Loucy (cell line): ENCODE measurements around the gene GAGE1.
"Not testable (repeated sequence)": the region's sequence is repeated elsewhere in the genome, so short reads cannot be mapped to it uniquely, and the experiment has no call there.

Experiments used
- H2AFZ ChIP-seq: fragments of 200-600 bp; sonication (generic); 2 replicates; pipeline ENCODE4 v1.6.0; 2016; ENCODE audit warnings: antibody characterized with exemption, mild to moderate bottlenecking, low read length, moderate library complexity
- H3F3A ChIP-seq: fragments of 200-600 bp; 2 replicates; pipeline ENCODE4 v1.6.0; 2016; ENCODE audit warnings: antibody characterized with exemption, low read depth, mild to moderate bottlenecking
- H3K27me3 ChIP-seq: fragments of 200-600 bp; sonication (generic); 2 replicates; pipeline ENCODE4 v1.6.1; 2014; ENCODE audit warnings: low read length, mild to moderate bottlenecking; ENCODE audit not compliant: insufficient read depth, poor library complexity, severe bottlenecking
- H3K36me3 ChIP-seq: fragments of 200-600 bp; sonication (generic); 2 replicates; pipeline ENCODE4 v1.6.1; 2016; ENCODE audit warnings: low read length; ENCODE audit not compliant: insufficient read depth
- H3K4me1 ChIP-seq: fragments of 200-600 bp; sonication (generic); 2 replicates; pipeline ENCODE4 v1.5.1; 2014; ENCODE audit warnings: low read length, mild to moderate bottlenecking; ENCODE audit not compliant: insufficient read depth, poor library complexity, severe bottlenecking
- H3K4me2 ChIP-seq: fragments of 200-600 bp; sonication (generic); 2 replicates; pipeline ENCODE4 v1.6.0; 2014; ENCODE audit warnings: antibody characterized with exemption, low read length, low read depth, mild to moderate bottlenecking; ENCODE audit not compliant: poor library complexity, severe bottlenecking
- H3K4me3 ChIP-seq: fragments of 200-600 bp; sonication (generic); 2 replicates; pipeline ENCODE4 v1.5.1; 2014; ENCODE audit warnings: low read length, mild to moderate bottlenecking, mixed read lengths; ENCODE audit not compliant: poor library complexity, severe bottlenecking
- H3K79me2 ChIP-seq: fragments of 200-600 bp; sonication (generic); 2 replicates; pipeline ENCODE4 v1.6.1; 2014; ENCODE audit warnings: low read length; ENCODE audit not compliant: insufficient read depth
- H3K9ac ChIP-seq: fragments of 200-600 bp; sonication (generic); 2 replicates; pipeline ENCODE4 v1.6.0; 2014; ENCODE audit warnings: mild to moderate bottlenecking, low read depth, low read length, moderate library complexity; ENCODE audit not compliant: poor library complexity, severe bottlenecking
- H3K9me2 ChIP-seq: fragments of 200-600 bp; sonication (generic); replicated peaks from 2 replicates; pipeline ENCODE4 v1.6.1; 2016; ENCODE audit warnings: low read depth, low read length, mixed read lengths
- H3K9me3 ChIP-seq: fragments of 200-600 bp; sonication (generic); 2 replicates; pipeline ENCODE4 v1.6.1; 2014; ENCODE audit warnings: mild to moderate bottlenecking, antibody characterized with exemption, low read length, low read depth; ENCODE audit not compliant: insufficient read depth
- H4K20me1 ChIP-seq: fragments of 200-600 bp; sonication (generic); 2 replicates; pipeline ENCODE4 v1.6.0; 2014; ENCODE audit warnings: antibody characterized with exemption, low read length, mild to moderate bottlenecking; ENCODE audit not compliant: insufficient read depth, poor library complexity, severe bottlenecking
- EZH2phosphoT487 ChIP-seq: fragments of 200-600 bp; IDR thresholded peaks from 2 replicates; pipeline ENCODE4 v1.6.1; 2018; ENCODE audit warnings: antibody characterized with exemption, mild to moderate bottlenecking, moderate library complexity, borderline replicate concordance
- TF ChIP-seq, protein P1 (sequence below): fragments of 200-600 bp; sonication (generic); conservative IDR thresholded peaks from 2 replicates; pipeline ENCODE4 v1.5.1; 2014; ENCODE audit warnings: mild to moderate bottlenecking, antibody characterized with exemption, low read length

The GAGE1 gene

GRCh38 chrX:49589196-49589595, 9.6 kb upstream of the GAGE1 start, which contains the start of gene GAGE2A:
Gene GAGE2A (plus strand): TSS chrX:49589496. CDS start chrX:49590651, 1,155 bp downstream.
- H3K9ac ChIP-seq, H3K9me2 ChIP-seq: not testable (repeated sequence)

GRCh38 chrX:49589769-49590478, 8.9 kb upstream of the GAGE1 start:
- H3K9ac ChIP-seq, H3K4me2 ChIP-seq: not testable (repeated sequence)

More at GRCh38 chrX:49589196-49589595, 9.6 kb upstream of the GAGE1 start, which contains the start of gene GAGE2A:
- H3F3A ChIP-seq, H3K4me1 ChIP-seq, H3K4me3 ChIP-seq, H4K20me1 ChIP-seq, H3K36me3 ChIP-seq, H3K4me2 ChIP-seq, H2AFZ ChIP-seq, H3K79me2 ChIP-seq, H3K27me3 ChIP-seq, H3K9me3 ChIP-seq: not testable (repeated sequence)

DNA sequence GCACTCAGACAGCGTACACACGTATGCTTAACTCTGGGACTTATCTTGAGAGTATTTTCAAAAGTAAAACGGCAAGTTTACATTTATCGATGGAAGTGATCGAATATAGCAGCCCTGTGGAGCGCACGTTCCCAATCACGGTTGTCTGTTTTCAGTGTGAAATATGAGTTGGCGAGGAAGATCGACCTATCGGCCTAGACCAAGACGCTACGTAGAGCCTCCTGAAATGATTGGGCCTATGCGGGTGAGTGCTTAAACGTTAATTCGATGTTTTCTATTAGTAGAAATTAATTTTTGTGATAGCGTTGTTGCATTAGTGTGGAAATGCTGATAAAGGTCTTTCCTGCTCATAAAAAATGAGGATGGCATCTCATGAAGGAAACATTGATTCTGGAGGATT, 8.3 kb upstream of the GAGE1 start:
- H3K9me2 ChIP-seq, H3K36me3 ChIP-seq, H3K9me3 ChIP-seq, H3K4me3 ChIP-seq, H3K4me2 ChIP-seq, H4K20me1 ChIP-seq, H3K9ac ChIP-seq, H3F3A ChIP-seq, H3K4me1 ChIP-seq, H3K79me2 ChIP-seq, H3K27me3 ChIP-seq, H2AFZ ChIP-seq: not testable (repeated sequence)

More at GRCh38 chrX:49589769-49590478, 8.9 kb upstream of the GAGE1 start:
- not testable (repeated sequence) for H3K79me2 ChIP-seq, H3K9me2 ChIP-seq, H3K36me3 ChIP-seq, H4K20me1 ChIP-seq, H2AFZ ChIP-seq, H3K4me1 ChIP-seq, H3K4me3 ChIP-seq, H3K9me3 ChIP-seq, H3K27me3 ChIP-seq, H3F3A ChIP-seq

- Histone ChIP-seq H3K4me1 (no peaks in the 10 kb centered on the region), H3K9ac (no peak overlapping the region), H3F3A (no peaks in the 10 kb centered on the region), H3K9me2 (no peaks in the 10 kb centered on the region), H2AFZ (no peak overlapping the region), H3K27me3 (no peaks in the 10 kb centered on the region), H3K36me3 (no peaks in the 10 kb centered on the region), H4K20me1 (no peaks in the 10 kb centered on the region), H3K79me2 (no peaks in the 10 kb centered on the region), H3K9me3 (no peaks in the 10 kb centered on the region), H3K4me2 (no peak overlapping the region), H3K4me3 (no peak overlapping the region)
- no peak for TF ChIP-seq EZH2phosphoT487
- TF ChIP-seq, protein P1, sequence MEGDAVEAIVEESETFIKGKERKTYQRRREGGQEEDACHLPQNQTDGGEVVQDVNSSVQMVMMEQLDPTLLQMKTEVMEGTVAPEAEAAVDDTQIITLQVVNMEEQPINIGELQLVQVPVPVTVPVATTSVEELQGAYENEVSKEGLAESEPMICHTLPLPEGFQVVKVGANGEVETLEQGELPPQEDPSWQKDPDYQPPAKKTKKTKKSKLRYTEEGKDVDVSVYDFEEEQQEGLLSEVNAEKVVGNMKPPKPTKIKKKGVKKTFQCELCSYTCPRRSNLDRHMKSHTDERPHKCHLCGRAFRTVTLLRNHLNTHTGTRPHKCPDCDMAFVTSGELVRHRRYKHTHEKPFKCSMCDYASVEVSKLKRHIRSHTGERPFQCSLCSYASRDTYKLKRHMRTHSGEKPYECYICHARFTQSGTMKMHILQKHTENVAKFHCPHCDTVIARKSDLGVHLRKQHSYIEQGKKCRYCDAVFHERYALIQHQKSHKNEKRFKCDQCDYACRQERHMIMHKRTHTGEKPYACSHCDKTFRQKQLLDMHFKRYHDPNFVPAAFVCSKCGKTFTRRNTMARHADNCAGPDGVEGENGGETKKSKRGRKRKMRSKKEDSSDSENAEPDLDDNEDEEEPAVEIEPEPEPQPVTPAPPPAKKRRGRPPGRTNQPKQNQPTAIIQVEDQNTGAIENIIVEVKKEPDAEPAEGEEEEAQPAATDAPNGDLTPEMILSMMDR = no peak
Observed at GRCh38 chrX:49610718-49611310, 12.0 kb downstream of the GAGE1 start.
